Medulla oblongata (tissue), 1 donor: Measurements from ENCODE around the gene CIDEB.

Experiments used
- DNase-seq: peaks from one replicate; pipeline ENCODE4 v3.0.0-alpha.2; 2015; ENCODE audit errors: extremely low spot score

Gene CIDEB

GRCh38 chr14:24312736-24313507 lies 5.1 kb upstream of the CIDEB start:
- peak; percentile 64 for DNase-seq

GRCh38 chr14:24311837-24312615 lies 4.2 kb upstream of the CIDEB start:
- no peak for DNase-seq

- DNase-seq: peak; percentile 70
These were observed 3.1 kb upstream of the CIDEB start, which contains the start of gene LTB4R for GRCh38 chr14:24310646-24311604. Gene LTB4R, plus strand, starts transcription at chr14:24311502. Its CDS starts 4,150 bp downstream, at chr14:24315652.

GRCh38 chr14:24310265-24310645 lies 2.5 kb upstream of the CIDEB start:
- no peak for DNase-seq

GRCh38 chr14:24309538-24310264 lies 1.9 kb upstream of the CIDEB start, which contains the start of gene LTB4R2:
Gene LTB4R2, plus strand, starts transcription at chr14:24310140. Its CDS starts 525 bp downstream, at chr14:24310665.
- DNase-seq: no peak

GRCh38 chr14:24308342-24309124 lies 756 bp upstream of the CIDEB start:
- no peak for DNase-seq

GRCh38 chr14:24307156-24307574 lies 612 bp downstream of the CIDEB start:
- no peak for DNase-seq

GRCh38 chr14:24304019-24304387 lies 3.8 kb downstream of the CIDEB start:
- no peak for DNase-seq

GRCh38 chr14:24300326-24300980 lies 7.3 kb downstream of the CIDEB start:
- no peak for DNase-seq

- peak; percentile 91 for DNase-seq
These were observed 8.3 kb downstream of the CIDEB start, which contains the start of the genes DHRS1 and NOP9 for GRCh38 chr14:24299255-24300191. Gene DHRS1, minus strand, starts transcription at chr14:24299780. Its CDS starts 674 bp downstream, at chr14:24299106. Gene NOP9, plus strand, starts transcription at chr14:24299850. Its CDS starts 105 bp downstream, at chr14:24299955.

- no peak for DNase-seq
These were observed 8.9 kb downstream of the CIDEB start for GRCh38 chr14:24298892-24299254.

GRCh38 chr14:24297190-24297964 lies 10.4 kb downstream of the CIDEB start:
- no peak for DNase-seq

- peak; percentile 82 for DNase-seq
These were observed 11.2 kb downstream of the CIDEB start for GRCh38 chr14:24296341-24297157.

- DNase-seq: no peak
These were observed 14.3 kb downstream of the CIDEB start for GRCh38 chr14:24293525-24293924.

- no peak for DNase-seq
These were observed 15.5 kb downstream of the CIDEB start for GRCh38 chr14:24292118-24292807.
